Measurements from ENCODE around the gene LRRC63.
"Not testable (repeated sequence)": the region's sequence is repeated elsewhere in the genome, so short reads cannot be mapped to it uniquely, and the experiment has no call there.

LRRC63 gene

DNA sequence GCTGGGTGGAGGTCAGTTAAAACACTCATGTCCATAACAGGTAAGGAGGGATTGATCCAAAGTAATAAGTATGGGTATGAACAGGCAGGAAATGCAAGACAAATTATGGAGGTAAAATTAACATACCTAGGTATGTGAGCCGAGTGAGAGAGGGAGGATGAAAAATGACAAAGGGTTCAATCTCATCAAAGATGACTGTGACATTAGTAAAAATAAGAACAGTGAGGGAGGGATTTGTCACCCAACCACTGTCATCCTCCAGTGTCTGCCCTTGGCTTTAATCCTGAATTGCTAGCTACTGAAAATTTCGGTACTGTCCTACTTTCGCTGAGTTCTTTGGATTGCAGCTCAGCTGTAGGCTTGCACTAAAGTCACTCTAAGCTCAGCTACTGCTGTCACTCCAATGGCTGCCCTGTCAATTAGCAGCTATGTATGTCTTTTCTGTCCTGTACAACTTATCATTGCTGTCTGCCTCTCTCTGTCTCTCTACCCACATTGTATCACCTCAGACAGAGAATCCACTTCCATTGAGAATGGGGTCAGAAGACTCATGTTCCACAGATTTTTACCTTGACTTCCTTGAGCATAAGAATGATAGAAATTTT is 62.5 kb downstream of the LRRC63 start:
- no peak for DNase-seq

DNA sequence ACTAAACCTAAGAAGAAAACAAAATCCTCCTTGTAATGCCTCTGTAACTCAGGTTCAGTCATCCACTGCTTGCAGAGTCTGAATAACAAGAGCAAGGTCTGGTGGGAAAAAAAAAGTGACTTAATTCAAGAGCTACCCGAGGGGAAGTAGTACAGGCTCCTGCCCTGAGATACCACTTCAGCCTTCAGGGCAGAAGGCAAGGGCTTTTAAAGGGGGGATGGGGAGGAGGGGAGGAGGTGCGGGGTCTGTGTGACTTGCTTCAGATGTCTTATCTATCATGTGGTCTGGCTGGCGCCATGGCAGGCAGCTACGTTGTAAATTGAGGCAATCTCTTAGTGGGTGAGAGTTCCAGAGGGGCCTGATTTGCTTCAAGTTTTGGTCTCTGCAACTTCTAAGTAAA is 66.7 kb downstream of the LRRC63 start:
- DNase-seq: no peak

DNA sequence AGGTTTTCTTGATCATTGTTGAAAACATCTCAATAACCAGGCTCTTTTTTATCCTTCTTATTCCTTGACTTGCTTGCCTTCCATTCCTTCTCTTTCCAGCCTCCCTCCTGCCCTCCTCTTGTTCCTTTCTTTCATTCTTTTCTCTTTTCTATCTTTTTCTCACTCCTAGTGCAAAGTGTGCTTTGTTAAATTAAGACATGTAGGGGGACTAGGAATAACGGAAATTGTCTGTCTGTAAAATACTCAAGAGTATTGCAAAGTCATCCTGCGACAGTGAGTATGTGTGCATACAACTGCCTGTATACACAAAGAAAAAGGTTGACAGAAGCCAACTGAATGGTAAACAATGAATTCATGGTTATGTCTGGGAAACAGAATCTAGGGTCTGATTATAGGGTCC is 70.1 kb downstream of the LRRC63 start:
- no peak for DNase-seq

DNA sequence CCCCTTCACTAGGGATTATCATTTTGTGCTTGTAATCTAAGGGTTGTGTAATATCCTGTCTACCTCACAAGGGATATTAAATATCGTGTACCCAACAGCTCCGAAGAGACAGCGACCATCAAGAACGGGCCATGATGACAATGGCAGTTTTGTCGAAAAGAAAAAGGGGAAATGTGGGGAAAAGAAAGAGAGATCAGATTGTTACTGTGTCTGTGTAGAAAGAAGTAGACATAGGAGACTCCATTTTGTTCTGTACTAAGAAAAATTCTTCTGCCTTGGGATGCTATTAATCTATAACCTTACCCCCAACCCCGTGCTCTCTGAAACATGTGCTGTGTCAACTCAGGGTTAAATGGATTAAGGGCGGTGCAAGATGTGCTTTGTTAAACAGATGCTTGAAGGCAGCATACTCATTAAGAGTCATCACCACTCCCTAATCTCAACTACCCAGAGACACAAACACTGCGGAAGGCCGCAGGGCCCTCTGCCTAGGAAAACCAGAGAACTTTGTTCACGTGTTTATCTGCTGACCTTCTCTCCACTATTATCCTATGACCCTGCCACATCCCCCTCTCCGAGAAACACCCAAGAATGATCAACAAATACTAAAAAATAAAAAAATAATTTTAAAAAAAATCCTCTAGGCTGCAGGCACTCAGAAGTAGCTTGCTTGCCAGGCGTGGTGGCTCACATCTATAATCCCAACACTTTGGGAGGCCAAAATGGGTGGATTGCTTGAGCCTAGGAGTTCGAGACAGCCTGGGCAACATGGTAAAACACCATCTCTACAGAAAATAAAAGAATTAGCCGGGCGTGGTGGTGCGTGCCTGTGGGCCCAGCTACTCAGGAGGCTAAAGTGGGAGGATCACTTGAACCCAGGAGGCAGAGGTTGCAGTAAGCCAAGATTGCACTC is 72.4 kb downstream of the LRRC63 start:
- DNase-seq: not testable (repeated sequence)

DNA sequence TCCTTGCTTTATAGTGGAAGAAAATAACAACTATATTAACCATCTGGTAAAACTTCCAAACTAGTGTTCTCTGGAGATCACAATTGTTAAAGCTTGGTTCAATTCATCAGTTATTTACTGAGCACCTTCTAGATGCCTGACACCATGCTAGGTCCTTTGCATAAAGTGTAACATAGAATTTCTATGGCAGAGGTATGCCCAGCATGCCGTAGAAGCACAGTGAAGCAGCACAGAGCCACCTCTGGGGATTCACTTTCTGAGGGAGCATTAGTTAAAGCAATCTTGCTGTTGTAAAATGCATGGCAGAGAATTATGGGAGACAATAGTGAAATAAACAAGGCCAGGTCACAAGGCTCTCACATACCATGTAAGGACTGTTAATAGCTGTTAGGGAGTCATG is 75.2 kb downstream of the LRRC63 start:
- no peak for DNase-seq

DNA sequence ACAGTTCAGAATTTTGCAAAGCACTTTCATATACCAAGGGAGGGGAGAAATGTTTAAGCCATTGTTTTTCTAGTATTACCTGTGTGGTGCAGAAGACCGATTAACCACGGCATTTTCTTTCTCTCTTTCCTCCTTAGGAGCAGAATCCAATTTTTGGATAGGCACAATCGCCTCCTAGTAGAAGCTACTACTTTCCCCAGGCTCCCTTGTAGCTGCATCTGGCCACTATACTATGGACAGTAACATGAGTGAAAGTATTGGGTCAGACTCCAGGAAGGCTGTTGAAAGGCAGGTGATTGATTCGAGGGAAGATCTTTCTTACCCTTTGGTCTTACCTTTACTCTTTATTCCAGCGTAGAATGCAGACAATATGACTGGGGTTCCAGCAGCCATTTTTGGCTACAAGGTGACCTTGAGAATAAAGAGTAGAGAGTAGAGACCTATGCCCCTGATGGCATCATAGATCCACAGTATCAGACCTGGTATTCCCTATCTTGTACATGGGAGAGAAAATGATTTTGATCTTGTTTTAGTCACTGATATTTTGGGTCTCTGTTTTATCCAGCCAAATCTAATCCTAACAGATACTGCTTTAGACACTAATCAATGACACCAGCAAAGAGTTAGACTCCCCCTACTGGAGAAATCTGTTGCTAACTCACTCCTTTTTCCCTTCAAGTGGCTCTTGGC is 77.0 kb downstream of the LRRC63 start:
- DNase-seq: peak; percentile 75

DNA sequence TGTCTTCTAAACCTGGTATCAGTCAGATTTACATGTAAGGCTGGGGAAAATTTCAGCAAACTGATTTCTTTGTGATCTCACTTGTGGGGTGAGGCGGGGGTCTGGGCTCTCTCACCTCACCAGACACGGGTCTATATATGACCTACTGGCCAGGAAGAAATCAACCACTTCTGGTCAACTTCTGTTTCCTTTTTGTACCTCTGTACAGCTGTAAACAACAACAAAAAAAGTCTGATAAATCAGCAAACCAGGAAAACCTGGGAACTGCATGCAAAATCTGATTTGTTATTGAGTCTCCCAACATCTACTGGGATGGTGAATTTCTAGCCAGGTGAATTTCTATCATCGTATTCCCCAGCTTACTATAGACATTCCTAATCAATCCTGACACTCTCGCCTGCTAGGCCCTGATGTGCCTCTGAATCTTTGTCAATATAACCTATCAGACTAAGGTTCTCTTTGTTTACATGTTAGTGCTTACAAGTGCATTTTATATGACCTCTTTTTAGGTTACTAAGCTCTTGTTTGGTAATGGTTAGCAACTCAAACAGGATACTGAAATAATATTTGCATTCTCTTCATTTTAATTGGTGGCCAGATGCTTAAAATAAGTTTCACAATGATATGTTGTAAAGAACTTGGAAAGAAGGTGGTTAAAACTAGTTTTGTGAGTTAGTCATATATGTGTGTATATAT is 77.7 kb downstream of the LRRC63 start:
- DNase-seq: no peak

DNA sequence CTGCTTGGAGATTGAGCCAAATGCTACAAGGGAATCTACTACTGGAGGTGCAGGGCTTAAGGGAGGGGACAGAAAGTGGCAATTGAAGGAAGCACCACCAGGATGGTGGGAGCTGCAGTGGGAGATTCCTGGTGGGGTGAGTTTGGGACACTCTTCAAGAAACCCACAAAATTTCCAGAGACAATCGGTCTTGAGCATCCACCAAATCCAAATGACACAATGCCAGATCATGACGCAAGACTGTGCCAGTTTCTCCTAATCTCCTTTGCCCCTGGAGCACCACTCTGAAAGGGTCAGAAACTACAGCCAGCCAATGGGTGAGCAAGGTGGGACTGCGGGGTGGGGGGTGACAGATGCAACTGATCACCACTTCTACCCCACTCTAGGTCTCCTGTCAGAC is 78.7 kb downstream of the LRRC63 start:
- no peak for DNase-seq

DNA sequence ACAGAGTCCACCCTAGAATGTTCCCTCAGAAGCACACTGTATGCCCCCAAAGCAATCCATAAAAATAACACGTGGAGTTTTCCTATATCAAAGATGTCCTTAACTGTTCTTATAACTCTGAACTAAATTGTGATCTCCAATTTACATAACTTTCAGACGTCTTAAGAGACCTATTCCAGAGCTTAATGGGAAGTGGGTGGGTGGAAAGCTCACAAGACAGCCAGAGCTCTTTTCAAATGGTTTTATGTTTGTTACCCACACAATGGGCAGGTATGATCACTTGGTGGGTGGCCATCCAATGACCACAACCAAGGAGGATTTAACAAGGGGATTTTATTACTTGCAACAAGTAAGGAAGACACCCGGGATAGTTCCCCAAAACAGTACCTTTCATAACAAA is 81.7 kb downstream of the LRRC63 start:
- DNase-seq: no peak

DNA sequence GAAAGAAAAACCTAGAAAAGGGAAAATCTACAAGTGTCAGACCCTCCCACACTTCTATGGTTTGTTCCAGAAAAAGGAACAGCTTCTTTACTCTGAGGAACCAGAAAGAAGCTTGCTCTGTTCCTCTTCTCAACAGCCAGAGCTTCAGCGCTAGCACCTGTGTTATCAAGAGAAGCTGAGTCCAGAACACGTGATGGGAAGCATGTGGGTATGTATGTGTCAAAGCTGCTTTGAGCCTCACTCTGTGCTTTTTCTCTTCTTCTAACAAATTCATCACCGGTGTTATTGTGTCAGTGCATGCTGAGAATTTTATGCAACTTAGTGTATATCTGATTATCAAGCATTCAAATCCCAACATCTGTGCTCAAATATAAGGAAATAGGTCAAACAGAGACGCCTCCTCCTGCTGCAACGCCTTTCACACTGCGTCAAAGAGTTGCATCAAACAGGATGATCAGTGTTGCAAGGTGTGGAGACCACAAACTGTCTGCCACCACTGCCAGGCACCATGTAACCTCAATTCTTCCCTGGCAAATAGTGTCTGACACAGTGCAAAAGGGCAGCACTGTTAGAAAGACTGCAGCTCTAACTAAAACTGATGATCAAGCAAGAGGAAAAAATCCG is 83.9 kb downstream of the LRRC63 start:
- peak; percentile 74 for DNase-seq

DNA sequence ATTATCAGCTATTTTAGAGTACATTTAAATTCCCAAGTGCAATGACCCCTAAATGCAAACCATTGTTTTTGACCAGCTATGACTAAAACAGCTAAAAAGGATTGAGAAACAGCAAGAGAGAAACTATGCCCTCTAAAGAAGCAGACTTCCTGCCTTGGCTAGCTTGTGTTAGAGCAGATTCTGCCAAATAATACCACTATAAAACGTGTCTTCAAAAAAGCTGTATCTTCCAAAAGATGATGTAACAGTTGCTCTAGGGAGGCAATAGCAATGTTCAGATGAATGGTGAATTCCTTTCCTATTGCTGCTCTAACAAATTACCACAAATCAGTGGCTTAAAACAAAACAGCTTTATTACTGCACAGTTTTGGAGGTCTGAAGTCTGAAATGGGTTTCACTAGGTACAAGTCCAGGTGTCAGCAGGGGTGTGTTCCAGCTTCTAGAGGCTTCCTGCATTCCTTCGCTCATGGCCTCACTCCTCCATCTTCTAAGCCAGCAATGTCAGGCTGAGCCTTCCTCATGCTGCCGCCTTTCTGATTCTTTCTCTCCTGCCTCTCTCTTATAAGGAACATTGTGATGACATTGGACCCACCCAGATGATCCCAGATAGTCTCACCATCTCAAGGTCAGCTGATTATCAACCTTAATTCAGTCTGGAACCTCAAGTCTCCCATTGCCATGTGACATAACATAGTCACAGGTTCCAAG is 84.5 kb downstream of the LRRC63 start:
- peak; percentile 45 for DNase-seq

DNA sequence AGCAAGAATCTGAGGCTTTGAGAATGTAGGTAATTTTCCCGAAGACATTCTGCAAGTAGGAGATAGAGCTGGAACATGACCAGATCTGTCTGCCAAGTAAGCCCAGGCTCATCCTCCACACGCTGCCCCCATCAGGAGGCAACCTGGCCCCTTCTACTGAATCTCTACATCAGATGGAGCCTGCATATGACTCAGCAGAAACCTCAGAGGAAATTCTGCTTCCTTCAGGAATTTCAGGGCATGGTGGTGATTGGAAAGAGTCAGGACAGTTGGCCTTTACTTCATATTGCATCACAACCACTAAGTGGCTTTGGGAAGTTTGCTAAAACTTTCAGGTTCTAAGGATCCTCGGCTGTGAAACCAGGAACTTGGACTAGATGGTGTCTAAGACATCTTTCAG is 85.2 kb downstream of the LRRC63 start:
- no peak for DNase-seq

DNA sequence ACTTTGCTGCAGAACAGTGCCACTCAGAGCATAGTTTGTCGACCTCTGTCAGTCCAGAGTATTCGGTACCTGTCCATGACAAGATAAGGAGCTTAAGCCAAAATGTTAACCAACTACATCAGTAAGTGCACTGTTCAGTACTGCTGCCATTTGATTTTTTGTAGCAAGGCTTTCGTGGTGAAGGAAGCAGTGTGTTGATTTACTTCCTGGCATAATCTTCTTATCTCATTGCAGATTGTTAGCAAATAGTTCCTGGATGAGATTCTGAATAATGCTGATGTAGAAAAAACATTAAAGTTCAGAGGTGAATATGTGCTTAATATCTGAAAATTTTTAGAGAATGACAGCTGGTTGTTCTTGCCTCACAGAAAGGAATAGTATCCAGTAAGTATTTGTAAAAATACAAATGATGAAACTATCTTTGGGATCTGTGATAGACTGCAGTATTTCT is 85.7 kb downstream of the LRRC63 start:
- no peak for DNase-seq

DNA sequence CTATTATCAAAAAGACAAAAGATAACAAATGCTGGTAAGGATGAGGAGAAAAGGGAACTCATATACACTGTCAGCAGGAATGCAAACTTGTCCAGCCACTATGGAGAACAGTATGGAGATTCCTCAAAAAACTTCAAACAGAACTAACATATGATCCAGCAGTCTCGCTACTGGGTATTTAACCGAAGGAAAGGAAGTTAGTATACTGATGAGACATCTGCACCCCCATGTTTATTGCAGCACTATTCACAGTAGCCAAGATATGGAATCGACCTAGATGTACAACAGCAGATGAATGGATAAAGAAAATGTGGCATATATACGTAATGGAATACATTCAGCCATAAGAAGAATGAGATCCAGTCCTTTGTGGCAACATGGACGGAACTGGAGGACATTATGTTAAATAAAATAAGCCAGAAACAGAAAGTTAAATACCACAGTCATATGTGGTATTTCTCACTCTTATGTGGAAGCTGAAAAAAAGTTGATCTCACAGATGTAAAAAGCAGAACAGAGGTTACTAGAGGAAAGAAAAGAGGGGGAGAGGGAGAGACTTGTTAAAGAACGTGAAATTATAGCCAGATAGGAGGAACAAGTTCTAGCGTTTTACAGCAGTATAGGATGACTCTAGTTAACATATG is 92.1 kb downstream of the LRRC63 start:
- no peak for DNase-seq

DNA sequence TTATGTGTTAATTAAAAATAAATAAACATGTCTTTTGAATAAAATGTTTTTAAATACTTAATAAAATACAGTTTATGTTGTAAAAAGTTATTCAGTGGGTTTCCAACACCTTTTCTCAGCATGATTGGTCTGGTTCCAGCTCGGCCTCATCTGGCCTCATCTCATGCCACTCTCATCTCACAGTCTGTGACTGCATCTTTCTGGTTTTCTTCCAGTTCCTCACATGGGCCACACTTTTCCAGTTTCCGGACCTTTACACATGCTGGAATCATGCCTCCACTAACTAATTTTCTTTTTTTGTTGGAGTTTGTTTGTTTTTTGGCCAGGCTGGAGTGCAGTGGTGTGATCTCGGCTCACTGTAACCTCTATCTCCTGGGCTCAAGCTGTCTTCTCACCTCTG is 92.8 kb downstream of the LRRC63 start:
- DNase-seq: no peak

DNA sequence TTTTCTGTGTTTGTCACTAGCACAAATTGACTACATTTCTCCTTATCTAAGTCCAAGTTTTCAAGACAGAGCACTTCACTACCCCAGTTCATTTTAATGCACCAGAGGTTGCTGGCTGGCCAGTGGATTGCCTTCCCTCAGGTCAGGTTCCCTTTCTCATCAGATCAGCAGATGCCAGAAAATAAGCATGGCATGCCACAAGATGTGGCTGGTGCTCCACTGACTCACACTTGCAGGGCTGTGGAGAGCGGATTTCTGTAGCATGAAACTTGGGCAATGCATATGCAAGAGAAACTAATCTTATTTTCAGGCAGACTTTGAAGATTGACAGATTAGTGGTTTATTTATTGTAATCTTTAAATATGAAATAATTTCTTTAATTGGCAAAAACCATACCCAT is 95.8 kb downstream of the LRRC63 start:
- DNase-seq: no peak

DNA sequence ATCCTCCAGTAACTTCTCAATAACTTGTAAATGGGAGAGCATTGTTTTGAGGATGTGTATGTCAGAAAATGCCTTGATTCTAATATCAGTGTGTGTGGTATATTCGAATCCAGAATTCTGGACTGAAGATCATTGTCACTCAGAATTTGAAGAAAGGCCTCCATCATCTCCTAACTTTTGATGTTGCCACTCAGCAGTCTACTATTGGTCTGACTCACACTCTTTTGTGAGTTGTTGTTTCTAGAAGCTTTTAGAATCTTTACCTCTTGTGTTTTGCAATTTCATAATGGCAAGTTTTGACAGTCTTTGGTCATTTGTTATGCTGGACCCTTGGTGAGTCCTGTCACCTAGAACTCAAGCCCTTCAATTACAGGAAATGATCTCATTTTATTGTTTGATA is 98.3 kb downstream of the LRRC63 start:
- DNase-seq: no peak

DNA sequence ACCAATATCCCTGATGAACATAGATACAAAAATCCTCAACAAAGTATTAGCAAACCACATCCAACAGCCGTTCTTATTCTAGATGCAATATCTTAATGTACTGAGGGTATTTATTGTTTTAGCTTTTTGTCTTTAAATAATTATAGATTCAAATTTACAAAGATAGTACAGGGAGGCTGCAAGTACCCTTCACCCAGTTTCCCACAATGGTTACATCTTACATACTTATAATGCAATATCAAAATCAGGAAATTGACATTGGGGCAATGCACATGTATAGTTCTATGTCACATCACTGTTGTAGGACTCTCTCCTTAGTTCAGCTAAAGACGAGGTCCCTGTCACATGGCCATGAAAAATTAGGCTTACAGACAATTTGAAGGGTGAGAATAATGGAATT is 99.5 kb downstream of the LRRC63 start:
- no peak for DNase-seq

DNA sequence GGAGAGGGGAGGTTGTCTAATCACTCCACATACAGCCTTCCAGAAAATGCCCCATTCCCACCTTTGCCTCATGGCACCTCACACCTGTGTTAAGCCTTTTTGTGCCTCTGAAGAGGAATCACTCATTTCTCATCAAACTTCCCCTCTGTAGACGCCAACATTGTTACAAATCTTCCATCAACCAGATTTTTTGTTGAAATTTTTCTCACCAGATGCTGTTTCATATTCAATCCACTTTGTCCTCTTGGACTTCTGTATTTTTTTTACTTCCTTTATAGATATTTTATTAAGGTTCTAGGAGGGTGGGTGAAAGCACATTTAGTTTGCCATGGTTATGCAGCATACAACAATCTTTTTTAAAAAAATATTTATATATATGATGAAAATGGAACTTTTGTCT is 101.3 kb downstream of the LRRC63 start:
- DNase-seq: no peak

DNA sequence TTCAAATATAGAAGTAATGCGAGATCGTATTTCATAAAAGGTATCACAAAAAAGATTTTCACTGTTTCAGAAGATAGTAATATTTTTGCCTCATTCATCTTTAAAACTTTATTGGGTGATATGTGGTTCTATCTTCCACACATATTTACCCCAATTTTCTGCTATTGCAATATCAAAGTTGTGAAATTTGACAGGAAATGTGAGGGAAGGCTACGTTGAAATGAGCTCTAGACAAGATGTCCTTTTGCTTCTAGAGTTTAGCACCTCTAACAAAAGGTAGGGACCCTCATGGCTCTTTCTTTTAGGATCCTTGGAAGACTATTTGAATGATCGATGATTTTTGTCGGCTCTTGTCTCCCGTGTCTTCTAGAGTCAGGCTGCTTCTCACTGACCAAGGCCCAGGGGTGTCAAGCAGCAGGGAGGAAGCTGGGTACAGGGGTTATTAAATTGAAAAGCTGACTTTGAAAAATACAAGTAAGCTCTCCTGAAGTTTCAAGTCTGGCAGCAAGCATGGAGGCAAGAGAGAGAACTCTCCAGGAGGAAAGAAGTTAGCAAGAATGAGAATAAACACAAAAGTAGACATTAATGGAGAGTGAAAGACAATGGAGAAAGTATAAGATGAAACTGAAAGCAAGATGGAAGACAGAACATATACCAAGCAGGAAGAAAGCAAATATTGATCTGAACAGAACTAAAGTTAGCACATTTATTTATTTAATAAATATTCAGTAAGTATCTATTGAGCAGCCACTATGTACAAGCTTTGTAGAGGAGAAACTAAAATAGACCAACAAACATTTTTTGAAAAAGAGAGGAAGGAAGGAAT is 101.9 kb downstream of the LRRC63 start:
- no peak for DNase-seq

DNA sequence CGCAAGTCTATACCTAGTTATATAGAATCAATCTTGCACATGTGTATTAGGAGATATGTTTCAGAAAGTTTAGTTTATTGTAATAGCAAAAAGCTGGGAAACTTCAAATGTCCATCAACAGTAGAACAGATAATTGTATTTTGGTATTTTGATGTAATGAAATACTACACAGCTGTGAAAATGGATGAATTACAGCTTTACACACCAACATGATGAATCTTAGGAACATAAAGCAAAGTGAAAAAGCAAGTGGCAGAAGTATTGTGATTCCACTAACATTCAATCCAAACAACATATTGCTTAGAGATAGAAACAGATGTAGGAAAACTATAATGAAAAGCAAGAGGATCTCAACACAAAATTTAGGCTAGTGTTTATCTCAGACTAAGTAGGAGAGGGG is 102.9 kb downstream of the LRRC63 start:
- DNase-seq: no peak

Data from CD4-positive, alpha-beta T cell treated with Interleukin-12 subunit alpha and Interleukin-12 subunit beta, for 1 hour (primary cell).